Dedifferentiated amniotic fluid mesenchymal stem cell (primary cell): ENCODE results near the gene CBY2.
"Not testable (repeated sequence)": the region's sequence is repeated elsewhere in the genome, so short reads cannot be mapped to it uniquely, and the experiment has no call there.

ENCODE experiments used
- DNase-seq: peaks from one replicate; pipeline ENCODE4 v3.0.0-alpha.2; 2016; ENCODE audit errors: extremely low spot score

CBY2 gene

GRCh38 chr13:45742985-45743384, 40.9 kb downstream of the CBY2 start:
- no peak for DNase-seq

GRCh38 chr13:45744979-45745378, 42.9 kb downstream of the CBY2 start:
- DNase-seq = no peak

GRCh38 chr13:45747071-45747470, 45.0 kb downstream of the CBY2 start:
- no peak for DNase-seq

DNA sequence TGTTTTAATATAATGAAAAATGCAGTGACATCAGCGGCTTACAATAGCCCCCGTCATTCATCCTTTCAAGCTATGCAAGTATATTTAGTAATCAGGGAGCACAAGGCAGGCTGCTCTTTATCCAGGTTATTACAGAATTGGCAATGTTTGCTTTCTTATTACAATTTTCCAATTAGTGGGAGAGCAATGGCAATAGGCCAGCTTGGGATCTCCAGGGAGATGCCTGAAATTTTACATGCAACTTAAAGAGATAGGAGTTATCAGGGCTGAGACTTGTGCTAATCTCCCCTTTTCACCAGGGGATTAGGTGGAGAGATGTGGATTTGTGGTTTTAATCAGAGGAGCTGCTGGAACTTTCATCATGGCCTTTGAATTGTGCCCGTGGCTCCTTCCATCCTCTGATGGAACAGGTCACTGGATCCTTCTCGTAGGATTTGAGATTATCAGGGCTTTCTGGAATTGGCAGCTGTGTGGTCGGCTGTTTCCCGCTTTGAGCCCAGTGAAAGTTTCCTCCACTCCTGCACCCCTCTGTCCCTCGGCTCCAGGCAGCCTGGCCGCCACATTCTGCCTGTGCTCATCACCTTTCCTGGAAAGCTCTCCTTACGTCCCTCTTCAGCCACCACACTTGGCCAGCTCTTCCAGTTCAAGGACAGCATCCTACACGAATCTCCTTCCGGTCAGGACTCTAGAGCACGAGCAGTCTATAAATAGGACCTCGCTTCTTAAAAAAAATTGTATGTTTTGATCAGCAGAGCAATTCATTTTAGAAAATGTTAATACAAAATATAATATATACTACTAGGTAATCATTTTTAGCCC, 47.0 kb downstream of the CBY2 start:
- DNase-seq = no peak

- DNase-seq = no peak
These were observed 48.4 kb downstream of the CBY2 start for GRCh38 chr13:45750566-45750965.

DNA sequence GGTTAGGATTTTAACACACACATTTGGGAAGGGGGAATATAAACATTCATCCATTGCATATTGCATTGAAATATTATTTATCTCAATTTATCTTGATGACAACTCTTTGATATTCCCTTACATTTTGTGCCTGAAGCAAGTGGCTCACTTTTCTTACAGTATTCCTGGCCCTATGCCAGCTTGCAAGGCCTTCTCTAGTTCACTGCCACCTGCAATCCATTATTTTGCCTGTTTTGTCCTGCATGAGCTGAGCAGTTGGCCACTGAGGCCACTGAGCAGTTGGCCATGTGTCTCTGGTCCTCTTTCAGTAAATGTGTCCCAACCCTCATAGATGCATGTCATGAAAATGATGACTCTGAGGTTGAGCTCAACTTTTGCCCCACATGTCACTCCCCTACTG, 49.8 kb downstream of the CBY2 start:
- DNase-seq = no peak

GRCh38 chr13:45752510-45752909, 50.4 kb downstream of the CBY2 start:
- no peak for DNase-seq

DNA sequence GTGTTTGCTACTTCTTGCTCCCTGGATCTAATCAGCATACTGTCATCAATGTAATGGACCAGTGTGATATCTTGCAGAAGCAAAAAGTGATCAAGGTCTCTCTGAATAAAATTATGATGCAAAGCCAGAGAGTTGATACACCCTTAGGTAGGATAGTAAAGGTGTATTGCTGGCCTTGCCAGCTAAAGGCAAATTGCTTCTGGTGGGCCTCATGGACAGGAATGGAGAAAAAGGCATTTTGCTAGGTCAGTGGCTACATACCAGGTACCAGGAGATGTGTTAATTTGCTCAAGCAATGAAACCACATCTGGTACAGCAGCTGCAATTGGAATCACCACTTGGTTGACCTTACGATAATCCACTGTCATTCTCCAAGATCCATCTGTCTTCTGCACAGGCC, 54.4 kb downstream of the CBY2 start:
- not testable (repeated sequence) for DNase-seq

DNA sequence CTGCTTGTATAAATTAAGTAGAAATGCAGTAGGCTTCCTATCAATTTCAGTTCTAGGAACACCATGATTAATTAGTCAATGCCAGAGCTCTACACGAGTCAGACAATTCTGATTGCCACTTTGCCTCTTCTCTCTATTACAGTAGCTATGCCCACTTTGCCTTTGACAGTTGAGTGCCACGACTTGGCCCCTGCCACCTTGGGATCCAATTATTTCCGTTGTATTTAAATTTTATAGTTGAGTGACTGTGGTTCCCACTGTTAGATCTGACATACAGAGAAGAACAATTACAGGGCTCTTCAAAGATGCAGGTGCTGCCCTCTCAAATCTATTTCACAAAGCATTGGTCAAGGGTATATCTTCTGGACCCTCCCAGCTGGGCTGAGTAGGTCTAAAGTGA, 55.5 kb downstream of the CBY2 start:
- DNase-seq = not testable (repeated sequence)

- DNase-seq = no peak
These were observed 61.3 kb downstream of the CBY2 start for GRCh38 chr13:45763419-45763818.
